ENCODE measurements around the gene MFAP5.
"Not testable (repeated sequence)": the region's sequence is repeated elsewhere in the genome, so short reads cannot be mapped to it uniquely, and the experiment has no call there.

Gene MFAP5

DNA sequence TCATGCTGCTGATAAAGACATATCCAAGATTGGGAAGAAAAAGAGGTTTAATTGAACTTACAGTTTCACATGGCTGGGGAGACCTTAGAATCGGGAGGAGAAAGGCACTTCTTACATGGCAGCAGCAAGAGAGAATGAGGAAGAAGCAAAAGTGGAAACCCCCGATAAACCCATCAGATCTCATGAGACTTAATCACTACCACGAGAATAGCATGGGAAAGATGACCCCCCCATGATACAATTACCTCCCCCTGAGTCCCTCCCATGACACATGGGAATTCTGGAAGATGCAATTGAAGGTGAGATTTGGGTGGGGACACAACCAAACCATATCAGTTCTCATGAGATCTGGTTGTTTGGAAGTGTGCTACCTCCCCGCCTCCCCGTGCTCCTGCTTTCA is 9.8 kb upstream of the MFAP5 start:
- peak in 1 of 2 donors; percentile 5 for DNase-seq

DNA sequence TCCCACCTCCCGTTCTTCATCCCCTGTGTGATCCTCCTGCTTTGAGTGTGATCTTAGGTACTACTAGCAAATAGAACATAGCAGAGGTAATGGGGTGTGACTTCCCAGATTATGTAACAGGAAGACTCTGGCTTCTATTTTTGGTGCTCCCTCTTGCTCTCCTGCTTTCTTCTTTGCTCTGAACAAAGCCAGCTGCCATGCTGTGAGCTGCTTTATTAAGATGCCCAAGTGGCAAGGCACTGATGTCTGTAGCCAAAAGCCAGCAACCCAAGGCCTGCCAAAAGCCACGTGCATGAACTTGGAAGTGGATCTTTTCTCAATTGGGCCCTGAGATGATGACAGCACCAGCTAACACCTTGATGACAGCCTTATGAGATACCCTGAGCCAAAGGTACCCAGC is 5.8 kb upstream of the MFAP5 start:
- DNase-seq: no peak

DNA sequence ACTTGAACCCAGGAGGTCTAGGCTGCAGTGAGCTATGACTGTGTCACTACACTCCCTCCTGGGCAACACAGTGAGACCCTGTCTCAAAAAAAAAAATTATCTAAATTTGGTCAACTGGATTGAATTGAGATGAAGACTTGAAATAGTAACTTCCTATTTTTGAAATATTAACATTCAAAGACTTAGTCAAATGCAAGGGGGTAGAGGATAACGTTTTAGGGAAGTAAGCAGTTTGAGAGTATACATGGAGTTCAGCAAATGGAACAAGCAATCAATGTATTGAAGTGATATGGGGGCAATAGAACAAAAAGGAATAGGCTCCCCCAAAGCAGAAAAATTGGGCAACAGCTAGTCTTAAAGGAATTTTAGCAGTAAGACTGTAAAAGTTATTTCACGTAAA is 4.6 kb upstream of the MFAP5 start:
- peak; percentile 13 to 68 for DNase-seq

DNA sequence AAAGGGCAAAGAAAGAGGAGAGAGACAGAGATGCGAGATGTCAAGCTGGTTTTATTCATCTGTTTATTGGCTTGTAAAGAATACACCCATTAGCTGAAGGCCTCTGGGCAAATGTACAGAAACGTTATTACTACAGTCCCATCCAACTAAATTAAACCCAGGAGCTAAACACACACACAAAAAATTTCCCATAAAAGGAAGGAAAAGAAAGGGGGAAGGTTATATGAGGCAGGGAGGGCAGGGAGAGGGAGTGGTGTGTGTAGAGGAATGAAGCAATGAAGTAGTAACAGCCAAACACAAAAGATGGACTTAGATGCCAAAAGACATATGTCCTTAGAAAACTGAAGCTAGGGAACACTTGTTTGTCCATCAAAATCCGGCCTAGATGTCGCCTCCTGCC is 3.1 kb upstream of the MFAP5 start:
- no peak for DNase-seq

DNA sequence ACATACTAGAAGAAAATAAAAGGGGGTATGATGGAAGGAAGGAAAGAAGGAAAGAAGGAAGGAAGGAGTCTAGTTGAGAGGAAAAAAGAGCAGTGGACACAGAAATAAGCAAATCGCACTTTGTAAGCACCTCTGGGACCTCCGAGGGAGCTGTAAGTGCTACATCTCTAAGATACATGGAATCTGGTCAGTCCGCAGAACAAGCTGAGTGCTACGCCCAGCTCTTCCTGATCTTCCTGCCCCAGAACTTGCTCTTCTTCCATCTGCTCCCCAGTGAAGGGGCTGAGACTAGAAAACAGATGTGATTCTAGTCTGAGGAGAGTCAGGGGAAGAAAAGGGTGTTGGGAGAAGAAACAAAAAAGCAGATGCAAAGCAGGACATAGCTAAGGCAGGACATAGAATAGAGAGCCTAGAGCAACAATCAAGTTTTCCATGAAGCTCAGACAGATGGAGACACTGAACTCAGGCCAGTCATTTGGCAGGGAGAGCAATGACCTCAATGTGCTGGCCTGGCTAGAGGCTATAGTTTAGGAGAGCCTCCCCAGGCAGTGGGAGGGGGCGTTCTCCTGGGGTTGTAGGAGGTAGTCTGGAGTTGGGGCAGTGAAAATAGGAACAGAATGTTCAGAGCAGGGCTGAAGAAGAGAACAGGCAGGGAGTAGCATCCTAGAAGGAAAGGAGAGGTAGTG is 1.7 kb upstream of the MFAP5 start:
- no peak for DNase-seq

DNA sequence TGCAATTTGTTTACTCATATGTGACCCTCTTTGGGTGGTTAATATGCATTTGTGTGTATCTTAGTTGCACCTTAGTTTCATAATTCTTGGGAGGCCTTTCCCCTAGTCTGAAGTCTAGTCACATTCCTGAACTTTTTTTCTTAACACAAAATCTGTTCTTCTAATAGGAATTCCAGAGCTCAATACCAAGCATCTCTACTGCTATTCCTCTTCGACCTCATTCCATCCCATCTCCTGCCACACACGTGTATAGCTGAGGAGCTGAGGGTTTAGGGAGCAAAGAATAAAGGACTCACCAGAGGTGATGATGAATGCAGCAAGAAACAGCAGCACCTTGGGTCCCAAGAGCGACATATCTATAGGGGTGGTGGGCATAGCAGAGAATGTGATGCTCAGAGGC is 875 bp downstream of the MFAP5 start:
- no peak for DNase-seq

DNA sequence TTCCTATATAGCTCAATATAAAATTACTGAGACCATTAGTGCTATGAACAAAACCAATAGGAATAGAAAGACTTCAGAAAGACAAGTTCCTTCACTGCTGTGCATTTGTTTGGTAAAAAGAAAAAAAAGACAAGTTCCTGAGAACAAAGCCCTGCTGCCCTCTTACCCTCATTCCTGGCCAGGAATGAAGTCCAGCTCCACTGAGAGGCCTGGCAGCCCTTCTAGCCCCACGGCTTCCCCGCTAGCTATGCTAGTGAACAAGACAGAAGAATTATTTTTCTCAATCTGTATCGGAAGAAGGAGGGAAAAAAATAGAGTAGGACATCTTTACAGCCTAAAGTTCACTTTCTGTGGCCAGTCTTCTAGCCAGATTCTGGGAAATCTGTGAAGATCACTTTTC is 1.6 kb downstream of the MFAP5 start:
- DNase-seq: no peak

DNA sequence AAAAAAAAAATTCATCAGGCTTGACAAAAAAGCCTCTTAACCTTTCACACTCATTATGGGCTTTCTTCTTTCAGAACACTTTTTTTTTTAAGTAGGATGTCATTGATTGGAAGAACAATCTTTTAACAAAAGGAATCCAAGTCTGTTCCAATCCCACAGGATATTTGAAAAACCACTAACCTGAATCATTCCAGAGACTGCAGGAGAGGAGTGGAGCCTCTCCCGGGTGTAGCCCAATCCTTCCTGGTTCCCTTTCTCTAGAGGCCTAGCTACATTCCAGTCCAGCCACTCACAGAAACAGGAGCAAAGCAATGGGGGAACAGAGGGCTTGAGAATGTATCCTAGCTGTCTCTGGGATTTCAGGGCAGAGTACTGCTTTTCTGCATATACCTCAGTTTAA is 4.3 kb downstream of the MFAP5 start:
- no peak for DNase-seq

DNA sequence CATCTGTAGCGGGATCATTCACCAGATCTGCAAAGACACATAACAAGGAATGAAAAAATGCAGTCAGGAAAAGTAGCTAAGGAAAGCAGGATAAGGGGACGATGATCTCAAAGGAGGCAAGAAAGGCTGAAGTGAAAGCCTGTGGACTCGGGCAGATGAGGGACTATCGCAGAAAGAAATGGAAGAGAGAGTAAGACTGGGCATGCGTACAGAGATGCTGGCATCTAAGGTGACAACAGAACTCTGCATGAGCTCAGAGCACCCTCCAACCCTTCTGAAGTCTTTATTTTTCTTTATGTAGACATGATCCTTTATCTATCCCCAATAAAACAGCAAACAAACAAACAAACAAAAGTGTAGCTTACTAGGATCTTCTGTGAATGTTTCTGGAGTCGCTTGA is 7.2 kb downstream of the MFAP5 start:
- no peak for DNase-seq

DNA sequence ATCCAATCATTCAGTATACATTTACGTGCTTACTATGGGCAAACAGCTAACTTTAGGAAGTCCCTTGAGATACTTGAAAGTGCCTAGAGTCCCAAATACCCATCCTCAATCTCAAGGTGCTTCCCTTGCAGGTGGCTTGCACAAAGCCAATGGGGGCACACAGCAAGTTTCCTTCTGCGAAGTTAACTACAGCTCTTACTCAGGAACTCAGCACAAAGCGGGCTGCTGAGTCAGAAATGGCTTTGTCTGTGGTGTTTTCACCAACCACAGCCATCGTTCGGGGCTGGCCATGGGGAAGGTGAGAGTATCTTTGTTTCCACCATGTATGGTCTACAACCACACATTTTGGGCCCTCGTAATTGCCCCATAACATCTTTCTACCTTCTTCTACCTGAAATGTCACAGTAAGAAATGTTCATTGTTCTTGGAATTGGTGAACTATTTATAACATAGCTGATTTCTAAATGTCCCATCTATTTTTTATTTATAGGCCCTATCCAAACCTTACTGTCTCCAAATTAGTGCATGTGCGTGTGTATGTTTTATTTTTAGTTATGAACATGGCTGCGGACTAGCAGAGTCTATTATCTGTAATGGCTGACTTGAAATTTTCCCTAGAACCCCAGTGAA is 13.9 kb downstream of the MFAP5 start:
- DNase-seq: no peak

DNA sequence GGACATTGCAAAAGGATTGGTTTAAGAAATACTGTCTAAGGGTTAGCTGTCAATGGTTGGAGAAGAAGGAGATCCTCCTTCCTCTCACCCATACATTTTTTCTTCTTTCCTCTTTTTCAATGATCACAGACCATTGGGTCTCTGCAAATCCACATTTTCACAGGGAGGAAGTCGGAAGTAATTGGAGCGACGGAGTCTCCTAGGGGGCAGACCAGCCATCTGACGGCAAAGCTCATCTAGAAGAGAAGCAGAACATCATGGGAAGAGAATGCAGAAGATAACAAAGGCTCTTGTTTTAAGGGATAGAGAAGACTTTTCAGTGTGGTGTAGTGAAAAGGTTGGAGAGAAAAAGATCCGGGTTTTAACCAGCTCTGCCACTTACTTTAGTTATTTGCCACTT is 14.7 kb downstream of the MFAP5 start:
- no peak for DNase-seq

DNA sequence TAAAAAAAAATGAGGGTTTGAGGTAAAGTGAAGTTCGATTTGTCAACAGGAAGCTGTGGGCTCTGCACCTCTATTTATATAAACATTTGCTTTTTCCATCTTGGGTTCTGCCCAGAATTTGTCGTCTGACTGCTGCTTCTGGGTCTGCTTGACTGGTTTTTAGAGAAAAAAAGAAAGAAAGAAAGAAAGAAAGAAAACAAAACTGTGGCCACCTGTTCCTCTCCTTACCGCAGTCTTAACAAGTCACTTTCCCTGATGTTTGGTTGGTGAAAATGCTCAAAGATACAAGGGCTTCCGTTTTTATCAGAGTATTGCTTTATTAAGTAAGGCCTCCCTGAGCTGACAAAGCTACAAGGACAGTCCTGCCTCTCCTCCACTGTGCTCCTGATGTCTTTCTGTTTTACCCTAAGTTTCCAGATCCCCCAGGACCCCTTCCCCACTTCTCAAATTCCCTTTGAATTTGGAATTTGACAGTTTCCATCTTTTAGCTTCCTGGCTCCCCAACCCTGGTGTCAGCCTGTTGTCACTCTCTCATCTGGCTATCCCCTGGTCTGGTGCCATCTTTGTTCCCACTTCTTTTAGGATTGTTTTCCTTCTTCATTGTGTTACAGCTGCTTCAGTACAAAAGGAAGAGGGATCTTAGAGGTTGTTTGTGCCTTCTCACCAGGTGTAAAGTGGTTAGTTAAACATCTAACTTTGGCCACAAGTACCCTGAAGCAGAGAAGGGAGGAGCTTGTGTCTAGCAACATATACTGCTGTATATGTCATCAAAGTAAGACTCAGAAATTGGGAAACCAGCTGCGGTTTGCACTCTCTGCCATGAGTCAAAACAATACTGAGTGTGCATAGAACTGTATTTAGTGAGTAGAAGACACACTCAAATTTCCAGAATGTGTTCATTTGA is 18.0 kb downstream of the MFAP5 start:
- no peak for DNase-seq

DNA sequence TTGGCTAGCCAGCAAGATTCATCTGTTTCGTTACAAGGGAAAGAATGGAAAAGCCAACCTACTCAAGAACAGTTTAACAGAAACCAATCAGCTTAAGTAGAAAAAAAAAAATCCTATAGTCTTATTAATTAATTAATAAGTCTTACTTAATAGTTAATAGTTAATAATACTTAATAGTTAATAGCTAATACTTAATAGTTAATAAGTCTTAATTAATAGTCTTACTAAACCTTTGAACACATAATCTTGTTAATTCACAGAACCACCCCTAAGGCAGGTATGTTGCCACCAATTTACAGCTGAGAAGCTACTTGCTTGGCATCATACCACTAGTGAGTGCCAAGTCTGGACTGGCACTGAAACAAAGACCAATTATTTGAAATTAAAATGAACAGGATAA is 19.9 kb downstream of the MFAP5 start:
- DNase-seq: no peak

DNA sequence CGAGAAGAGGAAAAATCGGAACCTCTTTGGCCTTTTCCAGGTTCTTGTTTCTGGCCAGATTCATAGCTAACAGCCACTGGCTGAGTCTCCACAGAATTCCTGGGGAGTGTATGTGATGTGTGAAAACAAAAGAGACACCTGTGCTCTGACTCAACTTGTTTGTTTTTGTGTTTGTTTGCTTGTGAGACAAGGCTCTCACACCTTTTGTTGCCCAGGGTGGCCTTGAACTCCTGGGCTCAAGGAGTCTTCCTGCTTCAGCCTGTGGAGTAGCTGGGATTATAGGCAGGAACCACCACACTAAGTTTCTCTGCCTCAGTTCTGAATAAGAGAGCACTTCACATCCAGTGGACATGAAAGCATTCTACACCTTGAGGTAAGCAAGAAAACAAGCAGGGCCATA is 22.7 kb downstream of the MFAP5 start:
- no peak for DNase-seq

DNA sequence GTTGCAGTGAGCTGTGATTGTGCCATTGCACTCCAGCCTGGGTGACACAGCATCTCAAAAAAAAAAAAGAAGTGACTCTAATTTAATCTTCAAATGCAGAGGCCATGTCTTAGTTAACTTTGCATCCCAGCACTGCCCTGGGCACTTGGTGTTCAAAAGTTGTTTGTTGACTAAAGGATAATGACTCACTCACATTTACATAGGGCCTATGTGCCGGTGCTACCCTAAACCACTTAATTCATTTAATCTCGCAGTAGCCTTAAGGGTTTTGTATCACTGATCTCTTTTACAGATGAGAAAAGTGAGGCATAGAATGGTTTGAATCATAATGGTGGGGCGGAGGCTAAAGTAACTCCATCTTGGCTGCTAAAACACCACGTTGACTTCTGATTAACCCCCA is 23.7 kb downstream of the MFAP5 start:
- no peak for DNase-seq

DNA sequence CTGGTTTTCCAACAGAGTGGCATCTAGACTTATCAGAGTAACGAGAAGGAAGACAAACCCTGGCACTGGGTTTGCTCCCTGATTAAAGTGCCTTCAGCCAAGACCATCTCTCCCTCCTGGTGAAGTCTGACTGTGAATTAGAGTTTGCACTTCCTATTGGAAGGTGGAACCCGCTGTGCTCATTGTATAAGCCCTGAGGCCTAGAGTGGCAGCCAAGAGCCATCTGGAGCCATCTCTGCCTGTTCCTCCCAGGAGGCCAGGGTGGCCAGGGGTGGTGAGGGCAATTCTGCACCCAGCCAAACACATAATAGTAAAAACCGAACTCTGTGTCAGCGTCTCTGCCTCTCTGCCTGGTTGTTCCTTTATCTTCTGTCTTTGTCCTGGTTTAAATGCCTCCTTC is 25.0 kb downstream of the MFAP5 start:
- no peak for DNase-seq

DNA sequence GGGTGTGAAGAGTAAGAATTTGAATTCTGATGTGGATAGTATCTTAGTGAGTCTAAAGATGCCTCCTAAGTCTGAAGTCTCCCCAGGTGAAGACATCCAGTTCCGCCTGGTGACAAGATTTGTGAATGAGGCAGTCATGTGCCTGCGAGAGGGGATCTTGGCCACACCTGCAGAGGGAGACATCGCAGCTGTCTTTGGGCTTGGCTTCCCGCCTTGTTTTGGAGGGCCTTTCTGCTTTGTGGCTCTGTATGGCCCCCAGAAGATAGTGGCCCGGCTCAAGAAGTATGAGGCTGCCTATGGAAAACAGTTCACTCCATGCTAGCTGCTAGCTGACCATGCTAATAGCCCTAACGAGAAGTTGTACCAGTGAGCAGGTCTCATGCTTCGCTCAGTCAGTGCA is 25.4 kb downstream of the MFAP5 start:
- DNase-seq: no peak

DNA sequence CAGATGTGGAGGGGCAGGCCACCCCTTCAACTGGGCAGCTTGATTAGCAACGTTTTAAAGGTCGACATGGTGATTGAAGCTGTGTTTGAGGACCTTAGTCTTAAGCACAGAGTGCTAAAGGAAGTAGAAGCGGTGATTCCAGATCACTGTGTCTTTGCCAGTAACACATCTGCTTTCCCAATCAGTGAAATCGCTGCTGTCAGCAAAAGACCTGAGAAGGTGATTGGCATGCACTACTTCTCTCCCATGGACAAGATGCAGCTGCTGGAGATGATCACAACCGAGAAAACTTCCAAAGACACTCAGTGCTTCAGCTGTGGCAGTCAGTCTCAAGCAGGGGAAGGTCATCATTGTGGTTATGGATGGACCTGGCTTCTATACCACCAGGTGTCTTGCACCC is 26.0 kb downstream of the MFAP5 start:
- DNase-seq: no peak

DNA sequence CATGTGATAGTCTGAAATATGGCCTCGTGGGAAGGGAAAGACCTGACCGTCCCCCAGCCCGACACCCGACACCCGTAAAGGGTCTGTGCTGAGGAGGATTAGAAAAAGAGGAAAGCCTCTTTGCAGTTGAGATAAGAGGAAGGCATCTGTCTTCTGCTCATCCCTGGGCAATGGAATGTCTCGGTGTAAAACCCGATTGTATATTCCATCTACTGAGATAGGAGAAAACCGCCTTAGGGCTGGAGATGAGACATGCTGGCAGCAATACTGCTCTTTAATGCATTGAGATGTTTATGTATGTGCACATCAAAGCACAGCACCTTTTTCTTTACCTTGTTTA is 26.6 kb downstream of the MFAP5 start:
- DNase-seq: not testable (repeated sequence)

DNA sequence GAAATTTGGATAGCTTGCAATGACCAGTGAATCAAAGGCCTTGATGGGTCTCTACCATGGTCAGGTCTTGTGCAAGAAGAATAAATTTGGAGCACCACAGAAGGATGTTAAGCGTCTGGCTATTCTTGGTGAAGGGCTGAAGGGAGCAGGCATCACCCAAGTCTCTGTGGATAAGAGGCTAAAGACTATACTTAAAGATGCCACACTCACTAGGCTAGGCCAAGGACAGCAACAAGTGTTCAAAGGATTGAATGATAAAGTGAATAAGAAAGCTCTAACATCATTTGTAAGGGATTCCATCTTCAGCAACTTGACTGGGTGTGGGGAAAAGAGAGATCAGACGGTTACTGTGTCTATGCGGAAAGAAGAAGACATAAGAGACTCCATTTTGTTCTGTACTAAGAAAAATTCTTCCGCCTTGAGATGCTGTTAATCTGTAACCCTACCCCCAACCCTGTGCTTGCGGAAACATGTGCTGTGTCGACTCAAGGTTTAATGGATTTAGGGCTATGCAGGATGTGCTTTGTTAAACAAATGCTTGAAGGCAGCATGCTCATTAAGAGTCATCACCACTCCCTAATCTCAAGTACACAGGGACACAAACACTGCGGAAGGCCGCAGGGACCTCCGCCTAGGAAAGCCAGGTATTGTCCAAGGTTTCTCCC is 27.2 kb downstream of the MFAP5 start:
- not testable (repeated sequence) for DNase-seq

DNA sequence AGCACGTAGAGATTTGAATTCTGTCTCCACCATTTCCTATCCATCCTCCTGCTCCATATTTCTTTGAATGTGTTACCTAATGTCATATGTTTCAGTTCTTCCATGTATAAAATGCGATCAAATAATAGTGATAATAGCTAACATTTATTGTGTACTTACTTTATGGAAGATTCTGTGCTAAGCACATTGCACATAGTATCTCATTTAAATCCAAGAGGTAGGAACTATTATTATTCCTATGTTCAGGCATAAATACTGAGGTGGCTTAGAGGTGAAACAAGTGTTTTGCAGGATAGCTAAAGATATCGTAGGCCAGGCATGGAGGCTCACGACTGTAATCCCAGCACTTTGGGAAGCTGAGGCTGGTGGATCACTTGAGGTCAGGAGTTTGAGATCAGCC is 32.5 kb downstream of the MFAP5 start:
- DNase-seq: no peak

DNA sequence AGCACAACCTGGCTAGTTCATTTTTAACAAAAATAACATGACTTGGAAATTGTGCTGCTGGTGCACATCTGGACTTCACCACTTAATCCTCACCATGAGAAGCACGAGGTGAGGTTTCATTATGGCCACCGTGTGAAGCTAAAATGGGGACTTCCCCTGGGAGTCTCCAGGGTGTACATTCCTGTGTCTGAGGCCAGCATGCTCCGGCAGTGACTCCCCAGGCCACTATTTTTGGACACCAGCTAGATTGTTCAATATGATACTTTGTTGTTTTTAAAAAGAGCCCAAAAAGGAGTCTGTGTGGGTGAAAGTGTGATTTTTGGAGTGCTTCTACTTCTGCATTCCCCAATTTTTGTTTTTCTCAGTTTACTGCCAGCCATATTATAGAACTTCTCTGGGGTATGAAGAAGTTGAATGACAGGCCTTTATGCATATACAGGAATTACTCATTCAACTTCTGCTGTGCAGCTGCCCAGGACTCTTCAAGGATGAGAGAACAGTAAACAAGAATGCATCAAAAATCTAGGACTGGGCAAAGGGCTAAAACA is 33.1 kb downstream of the MFAP5 start:
- peak; percentile 51 to 81 for DNase-seq

DNA sequence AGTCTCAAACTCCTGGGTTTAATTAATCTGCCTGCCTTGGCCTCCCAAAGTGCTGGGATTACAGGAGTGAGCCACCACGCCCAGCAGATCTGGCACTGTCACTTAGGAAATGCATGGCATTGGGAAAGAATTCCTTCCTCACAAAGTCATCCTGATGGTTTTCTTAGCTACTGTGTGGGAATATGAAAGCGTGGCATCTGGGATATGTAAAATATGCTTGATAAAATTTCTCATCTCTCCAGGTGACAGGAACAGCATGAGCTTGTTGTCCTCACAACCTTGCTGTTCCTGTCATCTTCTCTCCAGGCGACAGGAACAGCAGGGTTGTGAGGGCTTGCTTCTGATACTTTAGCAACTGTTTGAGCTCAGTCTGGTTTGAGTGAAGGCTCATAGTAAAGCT is 33.9 kb downstream of the MFAP5 start:
- DNase-seq: no peak

Data from inflammatory macrophage (primary cell).